Activated naive CD4-positive, alpha-beta T cell treated with anti-CD3 and anti-CD28 coated beads, Interleukin-2, amount 50 U/mL, for 16 hours (primary cell): ENCODE measurements around the gene PRPF18.
"Not testable (repeated sequence)": the region's sequence is repeated elsewhere in the genome, so short reads cannot be mapped to it uniquely, and the experiment has no call there.

ENCODE experiments used
- DNase-seq: peaks from one replicate; pipeline ENCODE4 v3.0.0-alpha.2; 2020

Gene PRPF18, protein sequence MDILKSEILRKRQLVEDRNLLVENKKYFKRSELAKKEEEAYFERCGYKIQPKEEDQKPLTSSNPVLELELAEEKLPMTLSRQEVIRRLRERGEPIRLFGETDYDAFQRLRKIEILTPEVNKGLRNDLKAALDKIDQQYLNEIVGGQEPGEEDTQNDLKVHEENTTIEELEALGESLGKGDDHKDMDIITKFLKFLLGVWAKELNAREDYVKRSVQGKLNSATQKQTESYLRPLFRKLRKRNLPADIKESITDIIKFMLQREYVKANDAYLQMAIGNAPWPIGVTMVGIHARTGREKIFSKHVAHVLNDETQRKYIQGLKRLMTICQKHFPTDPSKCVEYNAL

DNA sequence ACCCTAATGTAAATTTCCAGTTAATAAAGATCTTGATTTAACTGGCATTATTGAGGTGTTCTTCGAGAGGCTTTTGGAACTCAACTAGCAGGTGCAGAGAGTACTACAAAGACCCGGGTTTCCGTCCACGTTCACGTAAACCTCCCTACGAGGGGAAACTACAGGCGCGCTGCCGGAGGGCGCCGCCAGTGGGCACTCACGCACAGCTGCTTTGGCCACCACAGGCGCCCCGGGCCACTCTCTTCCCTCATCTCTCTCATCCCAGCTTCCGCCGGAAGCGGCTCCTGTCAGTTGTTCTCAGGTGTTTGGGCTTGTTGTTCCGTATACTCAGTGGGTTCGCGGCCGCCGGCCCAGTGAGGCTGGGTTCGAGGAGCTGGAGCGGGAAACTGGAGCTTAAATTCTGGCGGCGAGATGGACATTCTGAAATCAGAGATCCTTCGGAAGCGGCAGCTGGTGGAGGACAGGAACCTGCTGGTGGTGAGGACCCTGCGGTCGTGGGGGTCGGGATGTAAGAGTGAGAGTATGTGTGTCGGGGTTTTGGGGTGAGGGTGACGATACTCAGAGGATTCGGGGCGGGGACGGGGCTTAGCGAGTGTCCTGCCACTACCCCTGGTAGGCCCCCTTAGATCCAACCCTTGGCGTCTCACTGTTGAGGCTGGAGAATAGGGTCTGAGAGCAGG is at the start of gene PRPF18:
Gene PRPF18, plus strand, starts transcription at position 290 of the 680 bp plus-strand sequence. Its CDS starts 122 bp downstream, at position 412.
- DNase-seq: peak; percentile 97

GRCh38 chr10:13537985-13538384 is 48.8 kb upstream of the PRPF18 start:
- not testable (repeated sequence) for DNase-seq

- DNase-seq: no peak
Measured at GRCh38 chr10:13542533-13542932, 44.2 kb upstream of the PRPF18 start.

DNA sequence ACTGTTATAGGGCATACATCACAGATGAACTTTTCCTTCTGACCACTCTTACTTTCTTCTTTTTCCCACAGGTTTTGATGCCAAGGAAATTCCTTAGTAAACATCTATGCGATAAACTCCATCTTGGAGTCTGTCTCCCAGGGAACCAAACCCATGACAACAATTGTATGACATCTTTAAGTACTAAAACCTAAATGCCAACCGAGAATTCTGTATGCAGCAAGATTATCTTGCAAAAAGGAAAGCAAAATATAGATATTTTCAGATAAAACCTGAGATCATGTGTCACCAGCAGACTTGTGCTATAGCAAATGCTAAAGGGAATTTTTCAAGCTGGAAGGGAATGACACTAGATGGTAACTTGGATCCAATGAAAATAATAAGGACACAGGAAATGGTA is 36.0 kb upstream of the PRPF18 start:
- DNase-seq: no peak

GRCh38 chr10:13555884-13556510 is 30.8 kb upstream of the PRPF18 start:
- DNase-seq: no peak

- DNase-seq: no peak
Measured at GRCh38 chr10:13559124-13559700, 27.6 kb upstream of the PRPF18 start.

DNA sequence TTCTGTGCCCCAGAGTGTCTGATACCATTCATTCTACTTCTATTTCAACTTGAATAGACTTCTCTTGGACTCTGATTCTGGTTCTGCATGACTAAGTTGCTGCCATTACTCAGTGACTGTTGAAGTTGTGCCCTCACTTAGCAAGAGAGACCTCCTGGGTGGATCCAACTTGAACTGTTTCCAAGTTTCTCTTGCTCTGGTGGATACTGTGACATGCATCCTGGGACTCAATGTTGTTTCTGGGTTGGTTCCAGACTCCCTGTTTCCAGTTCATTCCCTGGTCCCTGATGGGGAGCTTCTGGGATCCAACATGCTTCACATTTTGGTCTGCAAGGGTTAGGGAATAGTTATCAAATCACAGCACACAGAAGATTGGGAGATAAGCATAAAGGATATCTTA is 26.2 kb upstream of the PRPF18 start:
- DNase-seq: no peak

GRCh38 chr10:13563481-13564445 is 23.0 kb upstream of the PRPF18 start:
- DNase-seq: no peak

DNA sequence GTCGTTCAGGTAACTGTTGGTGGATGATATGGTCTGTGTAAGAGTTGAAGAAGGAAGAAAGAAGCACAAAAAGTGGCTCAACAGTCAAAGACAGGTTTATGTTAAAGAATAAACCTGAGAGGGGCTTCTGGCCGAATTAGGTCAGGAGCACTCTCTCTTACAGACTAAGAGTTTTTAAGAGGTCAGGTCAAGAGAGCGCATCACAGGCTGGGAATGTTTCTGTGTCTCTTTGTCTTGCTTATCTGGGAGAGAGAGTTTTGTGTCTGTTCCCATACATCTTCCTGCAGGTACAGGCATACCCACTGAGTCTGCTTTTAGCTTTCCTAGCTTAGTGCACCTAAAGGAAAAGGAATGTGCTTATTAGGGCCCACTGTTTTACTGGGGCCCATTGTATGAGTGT is 22.2 kb upstream of the PRPF18 start:
- DNase-seq: no peak

GRCh38 chr10:13567030-13567429 is 19.7 kb upstream of the PRPF18 start:
- no peak for DNase-seq

DNA sequence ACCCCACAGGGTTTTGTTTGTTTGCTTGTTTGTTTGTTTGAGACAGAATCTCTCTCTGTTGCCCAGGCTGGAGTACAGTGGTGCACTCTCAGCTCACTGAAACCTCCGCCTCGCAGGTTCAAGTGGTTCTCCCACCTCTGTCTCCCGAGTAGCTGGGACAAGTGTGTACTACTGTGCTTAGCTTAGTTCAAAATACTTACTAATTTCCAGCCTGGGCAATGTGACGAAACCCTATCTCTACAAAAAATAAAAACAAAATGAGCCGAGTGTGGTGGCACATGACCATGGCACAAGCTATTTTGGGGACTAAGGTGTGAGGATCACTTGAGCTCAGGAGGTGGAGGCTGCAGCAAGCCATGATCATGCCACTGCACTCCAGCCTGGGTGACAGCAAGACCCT is 15.2 kb upstream of the PRPF18 start:
- DNase-seq: no peak

- DNase-seq: no peak
Measured at GRCh38 chr10:13573960-13574359, 12.8 kb upstream of the PRPF18 start.

- no peak for DNase-seq
Measured at GRCh38 chr10:13585195-13585751, 1.5 kb upstream of the PRPF18 start.

DNA sequence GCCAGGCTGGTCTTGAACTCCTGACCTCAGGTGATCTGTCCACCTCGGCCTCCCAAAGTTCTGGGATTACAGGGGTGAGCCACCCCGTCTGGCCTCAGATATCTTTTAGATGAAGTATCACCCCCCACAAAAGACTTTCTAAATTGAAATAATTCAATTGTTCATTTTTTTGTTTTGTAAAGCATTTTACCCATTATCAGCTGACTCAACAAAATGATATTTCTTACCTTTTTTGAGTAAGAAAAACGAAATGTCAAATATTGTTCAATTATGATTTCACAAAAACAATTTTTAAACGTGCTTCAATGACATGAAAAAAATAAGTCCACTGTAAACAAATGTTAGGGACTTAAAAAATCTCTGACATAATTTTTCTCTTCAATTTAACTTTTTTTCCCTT is 822 bp upstream of the PRPF18 start:
- no peak for DNase-seq

GRCh38 chr10:13587391-13587790 is 626 bp downstream of the PRPF18 start:
- no peak for DNase-seq

DNA sequence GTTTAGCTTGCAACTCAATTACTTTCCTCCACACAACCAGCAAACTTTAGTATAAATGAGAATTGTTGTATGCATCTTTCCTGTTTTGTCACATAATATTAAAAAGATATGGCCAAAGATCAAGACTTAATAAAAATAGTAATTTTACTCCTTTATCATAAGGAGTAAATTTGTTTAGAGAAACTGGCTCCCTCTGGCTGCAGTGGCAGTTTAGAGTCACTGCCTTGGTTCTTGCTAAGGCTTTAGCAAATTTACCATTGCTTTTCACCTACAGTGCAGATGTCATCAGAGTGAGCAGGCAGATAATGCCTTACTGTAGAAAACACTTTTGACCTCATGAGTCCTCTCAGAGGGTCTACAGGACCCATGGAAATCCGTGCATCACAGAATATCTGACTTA is 2.6 kb downstream of the PRPF18 start:
- no peak for DNase-seq

DNA sequence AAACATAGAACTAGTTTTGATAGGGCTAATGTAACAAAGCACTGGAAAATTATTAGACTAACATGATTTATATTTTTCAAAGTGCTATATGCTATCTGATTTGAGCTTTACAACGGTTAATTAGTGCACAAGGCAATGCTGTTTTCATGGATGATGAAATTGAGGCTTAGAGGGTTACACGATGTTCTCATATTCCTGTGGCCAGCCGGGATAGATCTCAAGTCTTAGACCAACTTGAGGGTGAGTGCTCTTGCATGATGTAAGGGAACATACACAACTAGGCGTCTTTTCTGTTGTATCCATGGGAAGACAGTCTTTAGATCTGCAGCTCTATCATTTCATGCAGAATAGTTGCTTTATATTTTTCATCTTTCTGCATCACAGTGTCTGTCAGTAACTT is 4.1 kb downstream of the PRPF18 start:
- DNase-seq: no peak

DNA sequence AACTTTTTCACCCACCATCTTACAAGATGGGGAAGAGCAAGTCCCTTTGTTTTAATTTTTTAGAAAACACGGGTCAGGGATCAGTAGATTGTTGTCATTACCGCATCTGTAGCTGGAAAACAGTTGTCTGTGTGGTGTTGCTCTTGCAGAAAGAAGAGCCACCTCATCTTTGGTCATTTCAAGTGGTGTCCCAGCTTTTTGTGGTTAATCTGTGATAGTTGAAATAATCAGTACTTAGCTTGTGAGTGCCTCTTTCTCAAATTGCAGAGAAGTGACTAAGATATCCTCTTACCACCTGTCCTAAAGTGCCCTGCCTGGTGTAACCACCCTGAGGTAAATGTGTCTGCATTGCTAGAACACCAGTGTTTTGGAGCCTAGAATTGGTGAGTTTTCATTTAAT is 5.5 kb downstream of the PRPF18 start:
- DNase-seq: no peak

- DNase-seq: no peak
Measured at GRCh38 chr10:13593535-13593934, 6.8 kb downstream of the PRPF18 start.

DNA sequence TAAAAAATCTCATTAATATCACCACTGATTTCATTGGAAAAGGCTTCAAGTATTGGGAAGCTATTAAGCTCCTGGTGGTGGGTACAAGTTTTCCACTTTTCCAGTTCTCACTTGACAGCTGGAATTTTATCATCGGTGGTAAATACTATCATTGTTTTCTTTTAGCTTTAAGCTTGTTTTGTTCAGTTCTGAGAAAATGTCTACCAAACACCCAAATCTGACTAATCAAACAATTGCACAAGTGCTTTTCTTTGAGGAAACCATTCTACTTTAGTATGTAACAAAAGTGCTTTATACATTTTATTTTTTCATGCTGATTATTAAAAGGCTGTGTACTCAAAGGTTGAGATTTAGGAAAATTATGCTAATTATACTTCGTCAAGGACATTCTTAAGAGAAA is 7.9 kb downstream of the PRPF18 start:
- no peak for DNase-seq

- DNase-seq: no peak
Measured at GRCh38 chr10:13597909-13598308, 11.1 kb downstream of the PRPF18 start.

- no peak for DNase-seq
Measured at GRCh38 chr10:13604357-13605040, 17.7 kb downstream of the PRPF18 start.
